ENCODE data around the gene C17orf50.

DNA sequence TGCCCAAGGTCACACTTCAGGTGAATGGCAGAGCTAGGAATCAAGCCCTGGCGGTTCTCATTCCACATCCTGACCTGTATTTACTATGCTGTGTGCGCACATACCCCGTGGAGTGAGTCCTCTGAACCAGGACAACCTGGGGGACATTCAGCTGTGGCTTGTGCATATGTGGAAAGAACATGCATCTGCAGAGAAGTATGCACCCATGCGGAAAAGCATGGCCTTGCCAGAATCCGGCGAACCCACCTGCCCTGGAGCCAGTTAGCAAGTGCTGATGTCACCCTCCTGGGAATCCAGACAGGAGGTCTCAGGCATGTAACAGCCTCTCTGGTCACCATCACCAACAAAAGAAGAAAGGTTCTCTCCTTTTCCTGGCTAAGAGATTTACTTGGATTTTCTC, 27.3 kb upstream of the C17orf50 start:
- TF ChIP-seq, protein P1, sequence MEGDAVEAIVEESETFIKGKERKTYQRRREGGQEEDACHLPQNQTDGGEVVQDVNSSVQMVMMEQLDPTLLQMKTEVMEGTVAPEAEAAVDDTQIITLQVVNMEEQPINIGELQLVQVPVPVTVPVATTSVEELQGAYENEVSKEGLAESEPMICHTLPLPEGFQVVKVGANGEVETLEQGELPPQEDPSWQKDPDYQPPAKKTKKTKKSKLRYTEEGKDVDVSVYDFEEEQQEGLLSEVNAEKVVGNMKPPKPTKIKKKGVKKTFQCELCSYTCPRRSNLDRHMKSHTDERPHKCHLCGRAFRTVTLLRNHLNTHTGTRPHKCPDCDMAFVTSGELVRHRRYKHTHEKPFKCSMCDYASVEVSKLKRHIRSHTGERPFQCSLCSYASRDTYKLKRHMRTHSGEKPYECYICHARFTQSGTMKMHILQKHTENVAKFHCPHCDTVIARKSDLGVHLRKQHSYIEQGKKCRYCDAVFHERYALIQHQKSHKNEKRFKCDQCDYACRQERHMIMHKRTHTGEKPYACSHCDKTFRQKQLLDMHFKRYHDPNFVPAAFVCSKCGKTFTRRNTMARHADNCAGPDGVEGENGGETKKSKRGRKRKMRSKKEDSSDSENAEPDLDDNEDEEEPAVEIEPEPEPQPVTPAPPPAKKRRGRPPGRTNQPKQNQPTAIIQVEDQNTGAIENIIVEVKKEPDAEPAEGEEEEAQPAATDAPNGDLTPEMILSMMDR (IDR thresholded peaks at IDR 0.05), result no peak
- no peak for TF ChIP-seq POLR2A (IDR thresholded peaks at IDR 0.05)
- TF ChIP-seq POLR2AphosphoS5 (IDR thresholded peaks at IDR 0.05), result no peak
